Activated CD4-positive, alpha-beta T cell treated with anti-CD3 and anti-CD28 coated beads, Interleukin-2, amount 50 U/mL, for 16 hours (primary cell): ENCODE results near the gene PAX7.
"Not testable (repeated sequence)": the region's sequence is repeated elsewhere in the genome, so short reads cannot be mapped to it uniquely, and the experiment has no call there.

Experiments
- DNase-seq: peaks from one replicate; pipeline ENCODE4 v3.0.0-alpha.2; 2020

Gene PAX7

GRCh38 chr1:18666317-18666920, 35.8 kb downstream of the PAX7 start:
- no peak for DNase-seq

- DNase-seq: no peak
Observed at GRCh38 chr1:18667333-18667732, 36.7 kb downstream of the PAX7 start.

- DNase-seq: no peak
Observed at GRCh38 chr1:18668046-18668445, 37.4 kb downstream of the PAX7 start.

GRCh38 chr1:18668750-18669404, 38.2 kb downstream of the PAX7 start:
- DNase-seq: no peak

GRCh38 chr1:18670121-18670867, 39.6 kb downstream of the PAX7 start:
- no peak for DNase-seq

GRCh38 chr1:18670868-18671225, 40.2 kb downstream of the PAX7 start:
- DNase-seq: no peak

GRCh38 chr1:18673976-18674375, 43.3 kb downstream of the PAX7 start:
- no peak for DNase-seq

GRCh38 chr1:18676332-18676781, 45.7 kb downstream of the PAX7 start:
- no peak for DNase-seq

- peak; percentile 51 for DNase-seq
Observed at GRCh38 chr1:18681423-18681835, 50.8 kb downstream of the PAX7 start.

- DNase-seq: no peak
Observed at GRCh38 chr1:18682375-18682774, 51.7 kb downstream of the PAX7 start.

GRCh38 chr1:18684303-18684702, 53.7 kb downstream of the PAX7 start:
- DNase-seq: no peak

- no peak for DNase-seq
Observed at GRCh38 chr1:18686540-18686939, 55.9 kb downstream of the PAX7 start.

GRCh38 chr1:18687273-18687672, 56.6 kb downstream of the PAX7 start:
- no peak for DNase-seq

GRCh38 chr1:18691648-18692047, 61.0 kb downstream of the PAX7 start:
- no peak for DNase-seq

- DNase-seq: no peak
Observed at GRCh38 chr1:18693256-18694098, 62.8 kb downstream of the PAX7 start.

- not testable (repeated sequence) for DNase-seq
Observed at GRCh38 chr1:18694289-18694688, 63.6 kb downstream of the PAX7 start.

GRCh38 chr1:18697541-18697940, 66.9 kb downstream of the PAX7 start:
- no peak for DNase-seq

GRCh38 chr1:18700530-18700929, 69.9 kb downstream of the PAX7 start:
- DNase-seq: no peak

- no peak for DNase-seq
Observed at GRCh38 chr1:18701183-18701582, 70.5 kb downstream of the PAX7 start.

- no peak for DNase-seq
Observed at GRCh38 chr1:18703041-18703621, 72.5 kb downstream of the PAX7 start.

- DNase-seq: no peak
Observed at GRCh38 chr1:18705811-18706210, 75.2 kb downstream of the PAX7 start.

- no peak for DNase-seq
Observed at GRCh38 chr1:18707696-18708257, 77.1 kb downstream of the PAX7 start.

GRCh38 chr1:18710002-18710401, 79.4 kb downstream of the PAX7 start:
- no peak for DNase-seq
